K562 (cell line): ENCODE data around the gene ALPK1. TPM values are rescaled to one million over a fixed set of nuclear protein-coding genes. Genes with fewer than 3 reads are reported as not detected.

Experiments
- ATAC-seq: fragments of 200-7000 bp; cut with Tn5 transposase; 3 replicates; pipeline ENCODE4 v1.9.1; 2020; ENCODE audit warnings: moderate library complexity
- BruUV-seq: library from RNA; stranded (reverse); fragments of 400-500 nt; replicated peaks from 2 replicates; lab custom pipeline; 2021; lab: Mats Ljungman, UMichigan
- CTCF ChIA-PET: fragments of 300-600 bp; formaldehyde crosslinking; extraction: SDS; loops from one replicate; lab custom pipeline; 2021; ENCODE audit warnings: low intra/inter-chr PET ratio; lab: Yijun Ruan, JAX
- POLR2A ChIA-PET: fragments of 300-600, 350-650 bp; sonication (Branson Sonifier 250); formaldehyde crosslinking; extraction: SDS; loops from one replicate; lab custom pipeline; 2021; ENCODE audit warnings: antibody characterized with exemption, inconsistent platforms; lab: Yijun Ruan, JAX
- DNase-seq, 4 experiments: peaks; one replicate each; pipeline versions ENCODE4 v3.0.0 to v3.0.0-alpha.2; 2011 to 2018; ENCODE audit warnings: low spot score in 3 of 4, mixed read lengths in 3 of 4; ENCODE audit errors: extremely low read depth in 1 of 4
- FAIRE-seq: peaks from 2 replicates; lab custom pipeline; 2011; peaks lifted over from hg19 to GRCh38; lab: Jason Lieb, UNC
- H2AFZ ChIP-seq: 2 replicates; pipeline ENCODE4 v1.6.0; 2011; ENCODE audit warnings: low read depth, low read length, control low read depth, inconsistent platforms
- H3K27ac ChIP-seq: fragments of 200-600 bp; 3 replicates; pipeline ENCODE4 v1.8.0; 2011; ENCODE audit warnings: low read depth, mild to moderate bottlenecking, control low read depth, inconsistent platforms, low read length, moderate library complexity, mixed read lengths; ENCODE audit errors: extremely low read depth
- H3K27me3 ChIP-seq, 2 experiments: fragments of 300-600 bp in 1 of 2; 2 replicates in 1 of 2; 3 replicates in 1 of 2; pipeline versions ENCODE4 v1.6.0 to v1.8.0; 2011; ENCODE audit warnings: inconsistent platforms in 2 of 2, low read length in 2 of 2, mild to moderate bottlenecking in 1 of 2, mixed read lengths in 1 of 2, moderate library complexity in 1 of 2; ENCODE audit not compliant: control insufficient read depth in 2 of 2, insufficient read depth in 2 of 2
- H3K36me3 ChIP-seq: fragments of 300-600 bp; 3 replicates; pipeline ENCODE4 v1.8.0; 2011; ENCODE audit warnings: mild to moderate bottlenecking, low read length, inconsistent platforms; ENCODE audit not compliant: control insufficient read depth, insufficient read depth
- H3K4me1 ChIP-seq, 2 experiments: fragments of 200-600 bp in 1 of 2; replicated peaks in 1 of 2; 2 replicates in 1 of 2; 3 replicates in 1 of 2; pipeline versions ENCODE4 v1.5.1 to v1.8.0; 2011; ENCODE audit warnings: inconsistent platforms in 2 of 2, low read length in 2 of 2, mild to moderate bottlenecking in 1 of 2, mixed read lengths in 1 of 2, moderate library complexity in 1 of 2; ENCODE audit not compliant: control insufficient read depth in 2 of 2, insufficient read depth in 2 of 2
- H3K4me2 ChIP-seq: 2 replicates; pipeline ENCODE4 v1.6.1; 2011; ENCODE audit warnings: low read length, control low read depth, inconsistent platforms, mixed read lengths; ENCODE audit not compliant: insufficient read depth
- H3K4me3 ChIP-seq: fragments of 200-600 bp; sonication (generic), shearing (Covaris generic); 2 replicates; pipeline ENCODE4 v1.5.1; 2016; ENCODE audit warnings: control low read depth, inconsistent platforms
- H3K79me2 ChIP-seq: fragments of 200-600 bp; 3 replicates; pipeline ENCODE4 v1.8.0; 2011; ENCODE audit warnings: low read length, inconsistent platforms; ENCODE audit not compliant: control insufficient read depth, insufficient read depth
- H3K9ac ChIP-seq, 2 experiments: 2 replicates each; pipeline versions ENCODE4 v1.6.0 to v1.6.1; 2011; ENCODE audit warnings: low read depth in 2 of 2, low read length in 2 of 2, control low read depth in 1 of 2, inconsistent platforms in 1 of 2, mild to moderate bottlenecking in 1 of 2, mixed read lengths in 1 of 2; ENCODE audit not compliant: insufficient read depth in 1 of 2
- H3K9me1 ChIP-seq: one replicate; pipeline ENCODE4 v1.6.0; 2011; ENCODE audit warnings: inconsistent platforms, mild to moderate bottlenecking, low read length, moderate library complexity; ENCODE audit not compliant: control insufficient read depth, insufficient read depth
- H3K9me3 ChIP-seq: replicated peaks from 2 replicates; pipeline ENCODE4 v1.5.1; 2011; ENCODE audit warnings: low read depth, low read length, inconsistent platforms; ENCODE audit not compliant: control insufficient read depth, insufficient read depth
- H4K20me1 ChIP-seq: replicated peaks from 2 replicates; pipeline ENCODE4 v1.6.1; 2011; ENCODE audit warnings: low read length, inconsistent platforms, mixed read lengths; ENCODE audit not compliant: control insufficient read depth, insufficient read depth
- CBFA2T2 ChIP-seq: fragments of 450-650 bp; conservative IDR thresholded peaks from 2 replicates; pipeline ENCODE4 v1.6.1; 2017; ENCODE audit warnings: mild to moderate bottlenecking
- CHCHD3 ChIP-seq: fragments of 250-450 bp; sonication (Bioruptor Pico); IDR thresholded peaks from 2 replicates; pipeline ENCODE4 v2.1.2; 2022; ENCODE audit warnings: mild to moderate bottlenecking
- COPS2 ChIP-seq: fragments of 450-650 bp; conservative IDR thresholded peaks from 2 replicates; pipeline ENCODE4 v1.6.1; 2016; ENCODE audit warnings: mild to moderate bottlenecking, moderate library complexity
- ETV1 ChIP-seq: fragments of 450-650 bp; conservative IDR thresholded peaks from 2 replicates; pipeline ENCODE4 v1.6.1; 2016; ENCODE audit warnings: missing genetic modification characterization, control low read depth, low read depth, missing compliant biosample characterization
- KDM1A ChIP-seq, 2 experiments: fragments of 450-650 bp; IDR thresholded peaks; 2 replicates each; pipeline ENCODE4 v1.6.1; 2016; ENCODE audit warnings: mild to moderate bottlenecking in 2 of 2
- MAFG ChIP-seq: fragments of 450-650 bp; conservative IDR thresholded peaks from 2 replicates; pipeline ENCODE4 v1.6.1; 2016; ENCODE audit warnings: missing genetic modification characterization, missing compliant biosample characterization
- MYNN ChIP-seq, 2 experiments: sonication (generic); formaldehyde crosslinking in 1 of 2; IDR thresholded peaks; 2 replicates each; pipeline versions ENCODE4 v1.5.0 to v1.6.1; 2016 to 2020; ENCODE audit warnings: antibody characterized with exemption in 1 of 2, missing genetic modification reagents in 1 of 2
- NCOA6 ChIP-seq: fragments of 450-650 bp; IDR thresholded peaks from 2 replicates; pipeline ENCODE4 v1.6.1; 2017; ENCODE audit warnings: mild to moderate bottlenecking
- PHB ChIP-seq: fragments of 250-450 bp; sonication (Bioruptor Pico); IDR thresholded peaks from 2 replicates; pipeline ENCODE4 v1.5.0; 2021
- PML ChIP-seq: IDR thresholded peaks from 2 replicates; pipeline ENCODE4 v1.6.1; 2012; ENCODE audit warnings: low read length, inconsistent platforms
- SMC3 ChIP-seq: conservative IDR thresholded peaks from 2 replicates; pipeline ENCODE4 v1.6.1; 2011; ENCODE audit warnings: low read depth, low read length, improper control_type of control experiment; ENCODE audit not compliant: insufficient read depth
- SRSF7 ChIP-seq: fragments of 200-400 bp; formaldehyde crosslinking; optimal IDR thresholded peaks from 2 replicates; pipeline ENCODE3; 2017; ENCODE audit warnings: mild to moderate bottlenecking, low read depth, low read length
- ZBTB8A ChIP-seq: fragments of 450-650 bp; IDR thresholded peaks from 2 replicates; pipeline ENCODE4 v1.6.1; 2018; ENCODE audit warnings: mild to moderate bottlenecking, moderate library complexity; ENCODE audit not compliant: partially characterized antibody
- ZC3H11A ChIP-seq: IDR thresholded peaks from 2 replicates; pipeline ENCODE4 v1.6.1; 2012; ENCODE audit warnings: low read depth, low read length, improper control_type of control experiment
- ZNF217 ChIP-seq: sonication (generic); formaldehyde crosslinking; IDR thresholded peaks from 2 replicates; pipeline ENCODE4 v1.8.0; 2022; ENCODE audit warnings: mild to moderate bottlenecking, missing genetic modification reagents
- ZNF431 ChIP-seq: sonication (generic); formaldehyde crosslinking; IDR thresholded peaks from 2 replicates; pipeline ENCODE4 v1.8.0; 2022; ENCODE audit warnings: mild to moderate bottlenecking, missing genetic modification reagents
- WGBS: fragments of 100-300 bp; shearing (Covaris generic); methylation state at CpG from one replicate; pipeline ENCODE4 v1.1.6; 2016; ENCODE audit warnings: low coverage, mixed read lengths; ENCODE audit not compliant: insufficient coverage; ENCODE audit errors: missing lambda C conversion rate; 5-methylcytosine and 5-hydroxymethylcytosine counted together
- in situ Hi-C: fragments of 300-500 bp; cut with MboI; formaldehyde crosslinking; loops from 4 replicates; pipeline ENCODE4 v1.15.0; 2018; ENCODE audit warnings: inconsistent platforms, mixed read lengths
- intact Hi-C: fragments of 100-400 bp; cut with micrococcal nuclease; formaldehyde crosslinking; loops from 2 replicates; pipeline ENCODE4 v1.14.2; 2022
- polyA plus RNA-seq, 8 experiments: library from polyadenylated mRNA; depleted of rRNA in 4 of 8; stranded (reverse) in 5 of 8; unstranded in 3 of 8; fragments of >200 nt; fragmentation: Nextera tagmentation in 2 of 8; fragmentation: Illumina TruSeq in 1 of 8; extraction: Ambion mirVana in 2 of 8; extraction: Trizol in 1 of 8; gene quantifications; 2 replicates each; pipeline versions ENCODE4 v1.2.1 to v1.2.3, GENCODE V29; 2011 to 2014; ENCODE audit warnings: inconsistent platforms in 1 of 8, missing spikeins in 1 of 8
- total RNA-seq, 7 experiments: library from RNA; depleted of rRNA in 6 of 7; stranded (reverse); fragments of >200 nt in 6 of 7; fragmentation: Illumina TruSeq in 2 of 7; extraction: Trizol in 2 of 7; gene quantifications; 2 replicates each; pipeline versions ENCODE4 v1.2.1 to v1.2.3, GENCODE V29; 2011 to 2021; ENCODE audit warnings: low replicate concordance in 1 of 7
- TF ChIP-seq, protein P1 (sequence below): fragments of 450-650 bp; IDR thresholded peaks from 2 replicates; pipeline ENCODE4 v1.6.1; 2018; ENCODE audit warnings: mild to moderate bottlenecking, low read depth; ENCODE audit not compliant: partially characterized antibody
- TF ChIP-seq, protein P2 (sequence below): fragments of 250-450 bp; sonication (Bioruptor Pico); IDR thresholded peaks from 2 replicates; pipeline ENCODE4 v1.5.0; 2020; ENCODE audit warnings: mild to moderate bottlenecking, borderline replicate concordance
- TF ChIP-seq, protein P3 (sequence below), 2 experiments: IDR thresholded peaks in 1 of 2; conservative IDR thresholded peaks in 1 of 2; 2 replicates each; pipeline ENCODE4 v1.6.1; 2016; ENCODE audit warnings: low read depth in 2 of 2, mild to moderate bottlenecking in 1 of 2, missing compliant biosample characterization in 1 of 2, missing genetic modification characterization in 1 of 2, moderate library complexity in 1 of 2

ALPK1 gene
- total and polyA plus RNA-seq, 9 of the 15 experiments (the other 6 are each of a cell fraction or from before 2014, with no cell fraction given), result 2.3 to 6.9 (median 4.6) TPM

DNA sequence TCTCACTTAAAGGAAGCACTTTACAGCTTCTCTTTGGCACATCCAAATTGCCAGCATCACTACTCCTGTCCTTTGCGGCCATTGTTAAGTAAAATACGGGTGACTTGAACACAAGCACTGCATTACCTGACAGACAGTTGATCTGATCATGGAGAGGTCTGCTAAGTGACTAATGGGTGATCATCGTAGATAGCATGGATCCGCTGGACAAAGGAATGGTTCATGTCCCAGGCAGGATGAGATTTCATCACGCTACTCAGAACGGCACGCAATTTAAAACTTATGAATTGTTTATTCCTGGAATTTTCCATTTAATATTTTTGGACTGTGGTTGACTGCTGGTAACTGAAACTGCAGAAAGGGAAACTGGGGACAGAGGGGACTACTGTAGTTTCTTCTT is 124.7 kb downstream of the ALPK1 start:
- FAIRE-seq, result no peak
- CTCF ChIA-PET, result no interaction called here
- intact Hi-C loops, result no loop called here

More for the DNA sequence above, 124.7 kb downstream of the ALPK1 start:
- no peak for ATAC-seq
- Histone ChIP-seq H4K20me1 (no peaks in the 10 kb centered on the region), H3K4me2 (no peak overlapping the region), H3K27me3 (peaks cover 2 to 9% of the 10 kb centered on the region in 2 experiments; a peak in 1 of 5 replicates), H3K9ac (no peak overlapping the region), H3K27ac (no peak overlapping the region), H3K9me3 (no peaks in the 10 kb centered on the region), H3K9me1 (no peaks in the 10 kb centered on the region), H3K4me1 (no peaks in the 10 kb centered on the region), H3K79me2 (no peaks in the 10 kb centered on the region), H3K36me3 (no peaks in the 10 kb centered on the region), H3K4me3 (no peak overlapping the region), H2AFZ (no peak overlapping the region)
- no peak for TF ChIP-seq CHCHD3 (CRISPR knock-in tag)
- TF ChIP-seq KDM1A (IDR thresholded peaks at IDR 0.05), result no peak
- no peak for TF ChIP-seq COPS2
- TF ChIP-seq, protein P1, sequence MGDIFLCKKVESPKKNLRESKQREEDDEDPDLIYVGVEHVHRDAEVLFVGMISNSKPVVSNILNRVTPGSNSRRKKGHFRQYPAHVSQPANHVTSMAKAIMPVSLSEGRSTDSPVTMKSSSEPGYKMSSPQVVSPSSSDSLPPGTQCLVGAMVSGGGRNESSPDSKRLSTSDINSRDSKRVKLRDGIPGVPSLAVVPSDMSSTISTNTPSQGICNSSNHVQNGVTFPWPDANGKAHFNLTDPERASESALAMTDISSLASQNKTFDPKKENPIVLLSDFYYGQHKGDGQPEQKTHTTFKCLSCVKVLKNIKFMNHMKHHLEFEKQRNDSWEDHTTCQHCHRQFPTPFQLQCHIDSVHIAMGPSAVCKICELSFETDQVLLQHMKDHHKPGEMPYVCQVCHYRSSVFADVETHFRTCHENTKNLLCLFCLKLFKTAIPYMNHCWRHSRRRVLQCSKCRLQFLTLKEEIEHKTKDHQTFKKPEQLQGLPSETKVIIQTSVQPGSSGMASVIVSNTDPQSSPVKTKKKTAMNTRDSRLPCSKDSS, result no peak
- TF ChIP-seq ETV1, result no peak
- TF ChIP-seq PHB (CRISPR knock-in tag), result no peak
- TF ChIP-seq SRSF7, result no peak
- TF ChIP-seq MYNN (IDR thresholded peaks at IDR 0.05), result no peak
- no peak for TF ChIP-seq MYNN (CRISPR knock-in tag; IDR thresholded peaks at IDR 0.05)
- TF ChIP-seq, protein P2, sequence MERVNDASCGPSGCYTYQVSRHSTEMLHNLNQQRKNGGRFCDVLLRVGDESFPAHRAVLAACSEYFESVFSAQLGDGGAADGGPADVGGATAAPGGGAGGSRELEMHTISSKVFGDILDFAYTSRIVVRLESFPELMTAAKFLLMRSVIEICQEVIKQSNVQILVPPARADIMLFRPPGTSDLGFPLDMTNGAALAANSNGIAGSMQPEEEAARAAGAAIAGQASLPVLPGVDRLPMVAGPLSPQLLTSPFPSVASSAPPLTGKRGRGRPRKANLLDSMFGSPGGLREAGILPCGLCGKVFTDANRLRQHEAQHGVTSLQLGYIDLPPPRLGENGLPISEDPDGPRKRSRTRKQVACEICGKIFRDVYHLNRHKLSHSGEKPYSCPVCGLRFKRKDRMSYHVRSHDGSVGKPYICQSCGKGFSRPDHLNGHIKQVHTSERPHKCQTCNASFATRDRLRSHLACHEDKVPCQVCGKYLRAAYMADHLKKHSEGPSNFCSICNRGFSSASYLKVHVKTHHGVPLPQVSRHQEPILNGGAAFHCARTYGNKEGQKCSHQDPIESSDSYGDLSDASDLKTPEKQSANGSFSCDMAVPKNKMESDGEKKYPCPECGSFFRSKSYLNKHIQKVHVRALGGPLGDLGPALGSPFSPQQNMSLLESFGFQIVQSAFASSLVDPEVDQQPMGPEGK, result no peak
- TF ChIP-seq MAFG, result no peak
- no peak for TF ChIP-seq NCOA6
- TF ChIP-seq, protein P3, sequence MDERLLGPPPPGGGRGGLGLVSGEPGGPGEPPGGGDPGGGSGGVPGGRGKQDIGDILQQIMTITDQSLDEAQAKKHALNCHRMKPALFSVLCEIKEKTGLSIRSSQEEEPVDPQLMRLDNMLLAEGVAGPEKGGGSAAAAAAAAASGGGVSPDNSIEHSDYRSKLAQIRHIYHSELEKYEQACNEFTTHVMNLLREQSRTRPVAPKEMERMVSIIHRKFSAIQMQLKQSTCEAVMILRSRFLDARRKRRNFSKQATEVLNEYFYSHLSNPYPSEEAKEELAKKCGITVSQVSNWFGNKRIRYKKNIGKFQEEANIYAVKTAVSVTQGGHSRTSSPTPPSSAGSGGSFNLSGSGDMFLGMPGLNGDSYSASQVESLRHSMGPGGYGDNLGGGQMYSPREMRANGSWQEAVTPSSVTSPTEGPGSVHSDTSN (CRISPR knock-in tag; IDR thresholded peaks at IDR 0.05; ENCODE audit: low read depth), result no peak
- TF ChIP-seq, protein P3 (tag; conservative IDR thresholded peaks at IDR 0.05; ENCODE audit: low read depth), result no peak
- TF ChIP-seq ZBTB8A, result no peak
- no peak for TF ChIP-seq PML
- TF ChIP-seq CBFA2T2, result no peak
- TF ChIP-seq ZC3H11A, result no peak
- TF ChIP-seq ZNF217 (CRISPR knock-in tag), result no peak
- no peak for TF ChIP-seq SMC3
- TF ChIP-seq ZNF431 (CRISPR knock-in tag), result no peak
- POLR2A ChIA-PET, result no interaction called here
- BruUV-seq, result no TSS peak
- in situ Hi-C loops, result no loop called here
- 5% methylated on average over 7 of the region's 7 CpGs for WGBS
- no peak for DNase-seq
